GM18526 (cell line): Measurements from ENCODE around the gene RAB23.
A peak's percentile ranks its signal among the peaks of the same experiment; 100 is the strongest.

Experiments used
- POLR2A ChIP-seq: IDR thresholded peaks from 3 replicates; pipeline ENCODE4 v1.6.1; 2011; ENCODE audit not compliant: insufficient read length; ENCODE audit errors: extremely low read depth

RAB23 gene

GRCh38 chr6:57221936-57222742 lies at the start of gene RAB23:
RAB23 (minus strand) TSS chr6:57222307; CDS start chr6:57210380, 11,927 bp downstream.
- peak; percentile 76 for TF ChIP-seq POLR2A

GRCh38 chr6:57268294-57268640 lies 46.2 kb upstream of the RAB23 start:
- no peak for TF ChIP-seq POLR2A

- no peak for TF ChIP-seq POLR2A
Observed at GRCh38 chr6:57267586-57268293, 45.6 kb upstream of the RAB23 start.

- TF ChIP-seq POLR2A, result no peak
Observed at GRCh38 chr6:57265755-57266221, 43.7 kb upstream of the RAB23 start.

- TF ChIP-seq POLR2A, result no peak
Observed at GRCh38 chr6:57263739-57264138, 41.6 kb upstream of the RAB23 start.

GRCh38 chr6:57262901-57263694 lies 41.0 kb upstream of the RAB23 start:
- TF ChIP-seq POLR2A, result no peak

GRCh38 chr6:57262488-57262887 lies 40.4 kb upstream of the RAB23 start:
- no peak for TF ChIP-seq POLR2A

- no peak for TF ChIP-seq POLR2A
Observed at GRCh38 chr6:57261926-57262325, 39.8 kb upstream of the RAB23 start.

GRCh38 chr6:57259064-57259463 lies 37.0 kb upstream of the RAB23 start:
- no peak for TF ChIP-seq POLR2A

- TF ChIP-seq POLR2A, result no peak
Observed at GRCh38 chr6:57257911-57258541, 35.9 kb upstream of the RAB23 start.

GRCh38 chr6:57256541-57256940 lies 34.4 kb upstream of the RAB23 start:
- TF ChIP-seq POLR2A, result no peak

- no peak for TF ChIP-seq POLR2A
Observed at GRCh38 chr6:57255451-57256169, 33.5 kb upstream of the RAB23 start.

- no peak for TF ChIP-seq POLR2A
Observed at GRCh38 chr6:57254055-57254717, 32.1 kb upstream of the RAB23 start.

GRCh38 chr6:57252975-57253374 lies 30.9 kb upstream of the RAB23 start:
- no peak for TF ChIP-seq POLR2A
